ENCODE results near the gene STX4.

The STX4 gene

DNA sequence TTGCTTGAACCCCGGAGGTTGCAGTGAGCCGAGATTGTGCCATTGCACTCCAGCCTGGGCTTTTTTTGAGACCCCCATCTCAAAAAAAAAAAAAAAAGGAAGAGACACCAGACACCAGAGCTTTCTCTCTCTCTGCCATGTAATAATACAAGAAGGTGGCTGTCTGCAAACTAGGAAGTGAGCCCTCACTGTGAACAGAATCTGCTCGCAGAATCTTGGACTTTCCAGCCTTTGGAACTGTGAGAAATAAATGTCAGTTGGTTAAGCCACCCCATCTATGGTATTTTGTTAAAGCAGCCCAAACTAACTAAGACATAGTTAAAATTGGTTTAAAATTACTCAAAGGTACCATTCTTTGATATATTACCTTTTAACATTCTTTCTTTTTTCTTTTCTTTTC is 12.8 kb upstream of the STX4 start:
- DNase-seq (ENCODE audit: low spot score) = no peak

DNA sequence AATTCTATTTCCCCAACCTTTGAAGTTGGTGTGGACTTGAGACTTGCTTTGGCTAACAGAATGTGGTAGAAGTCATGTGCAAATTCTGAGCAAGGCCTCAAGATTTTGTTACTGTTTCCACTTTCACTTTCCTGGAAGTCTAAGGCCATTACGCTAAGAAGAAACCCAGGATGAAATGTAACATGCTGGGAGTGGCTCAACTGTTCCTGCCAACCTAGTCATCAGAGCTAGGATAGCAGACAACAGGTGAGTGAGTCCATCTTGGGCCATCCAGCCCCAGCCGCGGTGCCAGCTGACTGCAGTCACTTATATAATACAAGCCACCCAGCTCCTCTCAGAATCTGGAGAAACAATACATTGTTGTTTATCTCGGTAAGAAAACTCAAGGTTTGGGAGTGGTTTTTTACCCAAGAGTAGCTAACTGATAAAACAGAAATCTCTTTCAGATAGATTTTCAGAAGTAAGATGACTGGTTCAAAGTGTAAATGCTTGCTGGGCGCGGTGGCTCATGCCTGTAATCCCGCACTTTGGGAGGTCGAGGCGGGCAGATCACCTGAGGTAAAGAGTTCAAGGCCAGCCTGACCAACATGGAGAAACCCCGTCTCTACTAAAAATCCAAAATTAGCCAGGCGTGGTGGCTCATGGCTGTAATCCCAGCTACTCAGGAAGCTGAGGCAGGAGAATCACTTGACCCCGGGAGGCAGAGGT is 10.7 kb upstream of the STX4 start:
- DNase-seq (ENCODE audit: low spot score) = no peak

DNA sequence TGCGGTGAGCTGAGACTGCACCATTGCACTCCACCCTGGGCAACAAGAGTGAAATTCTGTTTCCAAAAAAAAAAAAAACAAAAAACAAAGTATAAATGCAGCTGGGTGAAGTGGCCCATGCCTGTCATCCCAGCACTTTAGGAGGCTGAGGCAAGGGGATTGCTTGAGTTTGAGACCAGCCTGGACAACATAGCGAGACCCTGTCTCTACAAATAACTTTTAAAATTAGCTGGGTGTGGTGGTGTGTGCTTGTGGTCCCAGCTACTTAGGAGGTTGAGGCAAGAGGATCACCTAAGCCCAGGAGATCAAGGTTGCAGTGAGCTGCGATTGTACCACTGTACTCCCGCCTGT is 10.1 kb upstream of the STX4 start:
- DNase-seq (ENCODE audit: low spot score) = no peak

DNA sequence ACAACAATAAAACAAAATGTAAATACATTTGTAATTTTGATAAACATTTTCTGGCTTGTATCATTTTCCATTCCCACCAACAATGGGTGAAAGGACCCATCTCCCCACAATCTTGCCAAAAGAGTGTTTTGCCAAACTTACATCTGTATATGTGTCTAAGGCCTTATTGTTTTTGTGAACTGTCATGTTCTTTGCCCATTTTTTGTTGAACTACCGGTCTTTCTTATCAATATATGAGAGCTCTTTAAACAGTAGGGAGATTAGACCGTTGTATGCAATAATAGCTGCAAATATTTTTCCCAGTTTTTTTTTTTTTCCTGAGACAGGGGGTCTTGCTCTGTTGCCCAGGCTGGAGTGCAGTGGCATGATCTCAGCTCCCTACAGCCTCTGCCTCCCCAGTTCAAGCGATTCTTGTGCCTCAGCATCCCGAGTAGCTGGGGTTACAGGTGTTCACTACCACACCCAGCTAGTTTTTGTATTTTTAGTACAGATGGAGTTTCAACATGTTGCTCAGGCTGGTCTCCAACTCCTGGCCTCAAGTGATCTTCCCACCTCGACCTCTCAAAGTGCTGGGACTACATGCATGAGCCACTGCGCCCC is 9.6 kb upstream of the STX4 start:
- DNase-seq (ENCODE audit: low spot score) = no peak

DNA sequence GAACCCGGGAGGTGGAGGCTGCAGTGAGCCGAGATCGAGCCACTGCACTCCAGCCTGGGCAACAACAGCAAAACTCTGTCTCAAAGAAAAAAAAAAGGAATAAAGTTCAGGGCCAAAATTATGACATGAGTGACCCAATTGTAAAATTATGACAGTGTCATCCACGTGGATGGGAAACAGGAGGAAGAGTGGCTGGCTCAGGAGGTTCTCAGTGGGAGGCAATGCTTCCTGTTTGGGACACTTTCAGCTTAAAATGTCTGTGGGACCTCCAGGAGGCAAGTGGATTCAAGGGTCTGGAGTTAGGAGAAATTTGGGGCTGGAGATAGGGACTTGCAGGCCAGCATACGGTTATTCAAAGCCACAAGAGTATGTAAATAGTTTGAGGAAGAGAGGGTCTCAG is 8.0 kb upstream of the STX4 start:
- DNase-seq (ENCODE audit: low spot score) = no peak

DNA sequence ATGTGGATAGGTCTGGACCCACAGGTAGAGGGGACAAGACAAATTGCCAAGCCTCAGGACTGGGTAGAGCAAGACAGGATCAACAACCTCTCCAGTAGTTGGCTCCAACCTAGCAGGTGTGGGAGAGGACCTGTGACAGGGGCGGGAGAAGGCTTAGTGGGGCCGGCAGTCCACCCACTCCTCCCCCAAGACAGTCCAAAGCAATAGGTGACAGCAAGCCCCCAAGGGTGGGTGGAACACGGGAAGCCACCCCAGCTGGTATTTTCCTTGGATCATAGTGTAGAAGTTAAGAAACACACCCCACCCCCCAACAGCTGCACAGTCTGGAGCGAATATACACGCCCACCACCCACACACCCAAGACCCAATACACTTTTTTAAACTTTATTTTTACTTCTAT is 4.1 kb upstream of the STX4 start:
- DNase-seq (ENCODE audit: low spot score) = no peak

DNA sequence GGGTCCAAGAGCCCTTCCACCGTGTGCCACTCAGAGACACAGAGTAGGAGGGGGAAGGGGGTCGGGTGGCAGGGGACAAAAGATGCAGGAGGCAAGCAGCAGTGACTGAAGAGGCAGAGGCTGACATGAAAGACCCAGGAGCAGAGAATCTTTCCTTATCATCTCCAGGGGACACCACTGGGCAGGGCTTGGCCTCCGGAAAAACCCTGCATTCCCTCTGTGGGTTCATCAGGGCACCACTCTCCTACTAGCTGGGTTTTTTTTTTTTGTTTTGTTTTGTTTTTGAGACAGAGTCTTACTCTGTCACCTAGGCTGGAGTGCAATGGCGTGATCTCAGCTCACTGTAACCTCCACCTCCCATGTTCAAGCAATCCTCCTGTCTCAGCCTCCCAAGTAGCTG is 2.1 kb upstream of the STX4 start:
- no peak for DNase-seq (ENCODE audit: low spot score)

DNA sequence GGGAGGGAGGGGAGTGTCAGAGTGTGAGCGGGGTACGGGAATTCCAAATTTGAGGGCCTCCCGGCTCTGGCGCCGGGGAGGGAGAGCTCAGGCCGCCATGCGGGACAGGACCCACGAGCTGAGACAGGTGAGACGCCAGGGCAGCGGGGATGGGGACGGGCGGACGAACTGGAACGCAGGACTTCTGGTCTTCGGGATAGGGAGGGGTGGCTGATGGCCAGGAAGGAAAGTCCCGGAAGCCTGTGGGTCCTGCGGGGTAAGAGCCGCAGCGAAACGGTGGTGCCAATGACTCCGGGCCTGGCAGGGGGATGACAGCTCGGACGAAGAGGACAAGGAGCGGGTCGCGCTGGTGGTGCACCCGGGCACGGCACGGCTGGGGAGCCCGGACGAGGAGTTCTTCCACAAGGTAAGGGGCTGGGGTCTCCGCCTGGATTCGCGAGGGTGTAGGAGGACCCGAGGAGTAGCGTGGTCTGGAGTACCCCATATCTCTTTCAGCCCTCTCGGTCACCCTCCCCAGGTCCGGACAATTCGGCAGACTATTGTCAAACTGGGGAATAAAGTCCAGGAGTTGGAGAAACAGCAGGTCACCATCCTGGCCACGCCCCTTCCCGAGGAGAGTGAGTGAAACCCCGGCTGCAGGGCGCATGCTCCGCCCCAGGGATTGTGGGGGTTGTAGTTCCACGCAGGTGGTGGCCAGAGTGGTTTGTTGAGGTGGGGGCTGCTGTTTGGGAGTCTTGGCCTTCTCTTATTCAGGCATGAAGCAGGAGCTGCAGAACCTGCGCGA is 543 bp downstream of the STX4 start:
- DNase-seq (ENCODE audit: low spot score) = peak; percentile 84

DNA sequence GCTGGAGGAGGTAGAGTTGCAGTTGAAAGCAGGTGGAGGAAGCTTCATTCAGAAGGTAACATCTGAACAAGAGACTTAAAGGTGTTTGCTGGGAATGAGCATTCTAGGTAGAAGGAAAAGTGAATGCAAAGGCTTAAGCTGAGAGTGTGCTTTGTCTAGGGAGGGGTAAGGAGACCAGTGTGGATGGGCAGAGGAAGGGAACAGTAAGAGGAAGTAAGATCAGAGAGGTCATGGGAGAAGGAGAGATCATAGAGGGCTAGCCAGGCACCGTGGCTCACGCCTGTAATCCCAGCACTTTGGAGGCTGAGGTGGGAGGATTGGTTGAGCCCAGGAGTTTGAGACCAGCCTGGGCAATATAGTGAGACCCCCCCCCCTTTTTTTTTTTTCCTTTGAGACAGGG is 3.3 kb downstream of the STX4 start:
- no peak for DNase-seq (ENCODE audit: low spot score)

DNA sequence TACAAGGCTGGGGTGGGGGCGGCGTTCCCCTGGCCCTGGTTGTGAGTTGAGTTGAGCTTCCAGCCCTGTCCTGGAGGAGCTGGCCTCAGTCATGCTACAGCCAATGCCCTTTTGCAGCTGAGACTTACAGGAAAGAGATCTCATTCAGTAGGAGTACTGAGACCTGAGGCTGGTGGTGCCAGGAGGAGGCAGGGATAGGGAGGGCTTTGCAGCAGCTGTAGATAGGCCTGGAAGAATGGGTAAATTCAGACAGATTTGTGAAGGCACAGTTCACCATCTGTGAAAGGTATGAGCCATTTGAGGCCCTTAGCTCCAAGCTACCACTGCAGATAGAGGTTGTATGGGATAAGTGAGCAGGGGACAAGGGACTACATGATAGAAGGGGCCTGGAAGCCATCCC is 5.6 kb downstream of the STX4 start:
- DNase-seq (ENCODE audit: low spot score) = no peak

DNA sequence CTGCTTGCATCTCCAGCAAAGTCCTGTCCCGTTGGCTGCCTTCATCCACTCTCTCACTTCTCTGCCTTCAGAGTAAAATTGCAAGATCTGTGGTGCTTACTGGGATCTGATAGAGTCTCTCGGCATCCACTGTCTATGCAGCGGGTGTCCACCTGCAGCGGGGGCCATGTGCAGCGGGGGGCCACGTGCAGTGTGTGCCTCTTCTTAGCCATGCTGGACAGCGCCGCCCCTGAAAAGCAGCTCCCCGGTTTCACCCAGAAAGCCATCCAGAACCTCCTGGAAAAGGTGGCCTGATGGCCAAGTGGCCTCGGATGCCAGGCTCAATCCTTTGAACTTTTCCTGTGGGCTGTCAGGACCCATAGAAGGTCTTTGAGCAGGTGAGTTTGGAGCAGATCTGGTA is 9.5 kb downstream of the STX4 start:
- no peak for DNase-seq (ENCODE audit: low spot score)

DNA sequence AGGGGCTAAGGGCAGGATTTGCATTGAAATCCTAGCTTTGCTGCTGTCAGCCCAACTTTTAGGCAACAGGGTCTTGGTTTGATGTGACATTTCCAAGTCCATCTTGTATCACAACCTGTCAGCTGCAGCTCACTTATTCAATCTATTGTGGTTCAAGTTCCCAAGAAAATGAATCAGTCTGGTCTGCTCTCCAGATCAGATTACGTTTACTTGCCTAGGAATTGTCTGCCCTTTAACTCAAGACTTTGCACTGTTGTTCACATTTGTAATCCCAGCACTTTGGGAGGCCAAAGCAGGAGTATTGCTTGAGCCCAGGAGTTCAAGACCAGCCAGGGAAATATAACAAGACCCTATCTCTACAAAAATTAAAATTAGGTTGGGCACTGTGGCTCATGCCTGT is 10.0 kb downstream of the STX4 start:
- DNase-seq (ENCODE audit: low spot score) = no peak

DNA sequence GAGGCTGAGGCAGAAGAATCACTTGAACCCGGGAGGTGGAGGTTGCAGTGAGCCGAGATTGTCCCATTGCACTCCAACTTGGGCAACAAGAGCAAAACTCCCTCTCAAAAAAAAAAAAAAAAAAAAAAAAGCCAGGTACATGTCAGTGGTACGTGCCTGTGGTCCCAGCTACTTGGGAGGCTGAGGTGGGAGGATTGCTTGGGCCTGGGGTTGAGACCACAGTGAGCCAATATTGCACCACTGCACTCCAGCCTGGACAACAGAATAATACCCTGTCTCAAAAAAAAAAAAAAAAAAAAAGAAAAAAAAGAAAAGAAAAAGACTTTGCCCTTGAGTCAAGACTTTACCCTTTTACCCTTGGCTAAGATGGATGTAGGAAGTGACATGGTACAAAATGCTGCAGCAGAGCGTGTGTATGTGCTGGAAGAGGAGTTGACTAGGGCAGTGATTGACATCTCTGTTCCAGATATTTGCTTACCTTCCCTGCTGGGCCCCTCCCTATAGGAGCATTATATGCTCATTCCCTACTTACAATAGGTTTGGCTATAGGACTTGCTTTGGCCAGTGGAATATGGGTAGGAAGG is 10.6 kb downstream of the STX4 start:
- DNase-seq (ENCODE audit: low spot score) = no peak

DNA sequence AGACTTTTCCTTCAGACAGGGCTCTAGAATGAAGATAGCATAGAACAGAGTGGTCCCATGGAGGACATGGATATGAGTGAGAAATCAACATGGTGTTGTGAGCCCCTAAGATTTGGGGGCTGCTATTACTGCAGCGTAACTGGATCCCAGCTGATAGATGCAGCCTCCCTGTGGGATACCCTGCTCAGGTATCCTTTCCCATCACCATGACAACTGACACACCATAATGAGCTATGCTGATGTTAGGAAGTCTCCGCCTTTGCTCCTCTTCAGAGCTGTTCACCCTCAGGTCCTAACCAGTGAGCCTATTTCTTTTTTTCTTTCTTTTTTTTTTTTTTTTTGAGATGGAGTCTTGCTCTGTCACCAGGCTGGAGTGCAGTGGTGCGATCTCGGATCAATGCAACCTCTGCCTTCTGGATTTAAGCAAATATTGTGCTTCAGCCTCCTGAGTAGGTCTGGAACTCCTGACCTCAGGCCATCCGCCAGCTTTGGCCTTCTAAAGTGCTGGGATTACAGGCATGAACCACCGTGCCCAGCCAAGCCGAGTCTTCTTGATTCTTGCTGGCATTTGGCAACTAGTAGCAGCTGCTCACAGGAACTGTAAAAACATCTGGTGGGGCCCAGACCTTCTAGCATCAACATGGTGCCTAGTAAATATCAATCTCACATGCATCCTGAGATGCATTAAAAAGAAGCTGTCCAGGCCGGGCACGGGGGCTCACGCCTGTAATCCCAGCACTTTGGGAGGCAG is 17.1 kb downstream of the STX4 start:
- no peak for DNase-seq (ENCODE audit: low spot score)

DNA sequence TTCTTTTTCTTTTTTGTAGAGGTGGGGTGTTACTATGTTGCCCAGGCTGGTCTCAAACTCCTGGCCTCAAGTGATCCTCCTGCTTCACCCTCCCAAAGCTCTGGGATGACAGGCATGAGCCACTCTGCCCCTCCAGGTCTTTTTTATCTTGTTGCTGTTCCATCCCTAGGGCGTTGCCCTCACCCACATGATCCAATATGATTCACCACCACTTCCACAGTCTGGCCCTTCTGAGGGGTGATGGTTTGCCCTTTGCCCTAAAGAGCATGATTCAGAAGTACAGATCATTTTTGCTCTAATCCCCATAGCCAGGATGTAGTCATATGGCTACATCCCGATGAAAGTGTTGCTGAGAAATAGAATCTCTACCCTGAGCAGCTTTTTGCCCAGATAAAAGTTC is 18.8 kb downstream of the STX4 start:
- no peak for DNase-seq (ENCODE audit: low spot score)

DNA sequence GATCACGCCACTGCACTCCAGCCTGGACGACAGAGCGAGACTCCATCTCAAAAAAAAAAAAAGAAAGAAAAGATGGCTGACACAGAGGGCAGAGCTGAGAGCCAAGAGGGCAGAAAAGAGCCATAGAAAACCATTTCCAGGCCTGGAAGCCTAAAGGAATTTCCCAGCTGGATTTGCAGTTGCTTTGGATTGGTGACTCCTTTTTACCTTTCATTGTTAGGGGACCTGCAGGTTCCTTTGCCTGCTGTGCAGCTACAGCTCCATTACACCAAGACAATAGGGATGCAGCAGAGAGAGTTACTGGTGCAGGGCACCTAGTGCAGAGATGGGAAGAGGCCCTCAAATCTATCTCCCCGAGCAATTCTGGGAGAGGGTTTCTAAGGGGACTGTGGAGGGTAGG is 22.3 kb downstream of the STX4 start:
- DNase-seq (ENCODE audit: low spot score) = no peak

DNA sequence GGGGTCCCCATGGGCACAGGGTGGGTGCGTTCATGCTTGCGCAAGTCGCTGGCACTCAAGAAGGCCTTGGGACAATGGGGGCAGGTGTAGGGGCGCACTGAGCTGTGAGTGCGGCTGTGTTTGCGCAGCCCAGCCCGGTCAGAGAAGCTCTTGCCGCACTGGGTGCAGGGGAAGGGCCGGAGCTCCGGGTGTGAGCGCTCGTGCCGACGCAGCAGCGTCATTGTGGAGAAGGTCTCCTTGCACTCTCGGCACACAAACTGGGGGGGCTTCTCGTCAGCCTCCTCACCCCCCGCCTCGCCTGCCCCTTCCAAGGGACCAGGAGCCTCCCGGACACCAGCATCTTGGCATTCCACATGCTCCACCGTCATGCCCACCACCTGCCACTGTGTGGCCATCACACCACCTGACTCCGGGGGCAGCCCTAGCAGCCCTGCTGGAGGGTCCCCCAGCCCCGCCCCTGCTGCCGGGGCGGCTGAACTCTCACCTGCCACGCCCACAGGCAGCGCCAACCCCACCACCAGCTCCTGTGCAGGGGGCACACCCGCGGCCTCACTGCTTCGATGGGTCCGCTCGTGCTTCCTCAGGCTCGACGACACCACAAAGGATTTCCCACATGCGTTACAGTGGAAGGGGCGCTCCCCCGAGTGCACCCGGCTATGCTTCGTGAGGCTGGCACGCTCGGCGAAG is 27.9 kb downstream of the STX4 start:
- no peak for DNase-seq (ENCODE audit: low spot score)

DNA sequence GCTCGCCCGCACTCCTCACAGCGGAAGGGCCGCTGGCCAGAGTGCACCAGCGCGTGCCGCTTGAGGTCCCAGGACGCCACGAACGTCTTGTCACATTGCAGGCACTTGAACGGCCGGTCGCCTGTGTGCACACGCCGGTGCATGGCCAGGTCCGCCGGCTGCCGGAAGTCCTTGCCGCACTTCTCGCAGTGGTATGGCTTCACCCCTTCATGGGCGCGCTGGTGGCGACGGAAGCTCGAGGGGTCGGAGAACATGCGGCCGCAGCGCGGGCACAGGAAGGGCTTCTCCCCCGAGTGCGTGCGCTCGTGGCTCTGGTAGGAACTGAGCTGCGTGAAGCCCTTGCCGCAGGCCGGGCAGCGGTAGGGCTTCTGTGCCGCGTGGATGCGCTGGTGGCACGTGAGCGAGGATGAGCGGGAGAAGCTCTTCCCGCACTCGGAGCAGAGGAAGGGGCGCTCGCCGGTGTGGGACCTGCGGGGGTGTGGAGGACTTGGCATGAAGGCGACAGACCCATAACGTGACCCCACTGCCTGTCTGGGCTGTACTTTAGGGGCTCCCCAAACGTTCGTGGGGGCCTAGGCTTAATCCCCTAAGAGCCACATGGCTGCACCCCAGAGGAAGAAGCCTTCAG is 28.6 kb downstream of the STX4 start:
- no peak for DNase-seq (ENCODE audit: low spot score)

DNA sequence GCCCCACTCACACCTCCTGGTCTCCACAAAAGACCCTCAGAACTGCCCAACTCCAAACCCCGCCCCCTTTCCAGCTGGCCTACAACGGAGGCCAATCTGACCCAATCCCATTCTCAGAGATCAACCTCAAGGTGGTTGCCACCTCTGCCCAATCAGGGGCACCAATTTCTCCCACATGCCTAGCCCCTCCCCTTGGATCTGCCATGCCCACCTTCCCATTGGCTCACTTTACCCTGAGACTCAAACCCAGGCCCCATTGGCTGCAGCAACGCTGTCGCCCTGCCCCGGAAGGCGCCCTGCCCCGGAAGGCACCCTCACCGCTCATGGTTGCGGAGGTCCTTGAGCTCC is 30.1 kb downstream of the STX4 start:
- no peak for DNase-seq (ENCODE audit: low spot score)

DNA sequence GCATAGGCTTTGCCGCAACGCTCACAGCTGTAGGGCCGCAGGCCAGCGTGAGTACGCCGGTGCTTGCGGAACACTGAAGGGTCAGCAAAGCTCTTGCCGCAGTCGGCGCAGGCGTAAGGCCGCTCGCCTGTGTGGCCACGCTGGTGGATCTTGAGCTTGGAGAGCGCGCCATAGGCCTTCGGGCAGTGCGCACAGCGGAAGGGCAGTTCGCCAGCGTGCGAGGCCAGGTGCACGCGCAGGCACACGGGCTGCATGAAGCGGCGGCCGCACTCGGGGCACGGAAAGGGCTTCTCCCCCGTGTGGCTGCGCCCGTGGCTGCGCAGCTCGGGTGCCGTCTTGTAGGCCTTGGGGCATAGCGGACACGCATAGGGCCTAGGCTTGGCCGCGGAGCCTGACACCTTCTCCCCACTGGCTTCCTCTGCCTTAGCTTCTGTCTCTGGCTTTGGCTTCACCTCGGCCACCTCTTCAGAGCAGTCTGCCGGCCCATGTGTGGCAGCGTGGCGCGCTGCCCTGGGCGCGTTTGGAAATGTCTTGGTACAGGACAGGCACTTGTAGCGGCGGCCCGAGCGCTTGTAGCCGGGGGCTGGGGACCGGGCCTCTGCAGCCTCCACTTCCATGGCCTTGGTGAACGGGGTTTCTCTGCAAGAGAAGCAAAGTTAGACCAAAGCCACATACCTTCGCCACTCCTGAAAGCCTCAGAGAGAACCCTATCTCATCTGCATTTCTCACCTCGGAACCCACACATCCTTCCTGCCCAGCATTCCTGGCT is 30.7 kb downstream of the STX4 start:
- no peak for DNase-seq (ENCODE audit: low spot score)
